Motor neuron (in vitro differentiated cells): ENCODE measurements around the gene RAD51B. TPM values are rescaled to one million over a fixed set of nuclear protein-coding genes. Genes with fewer than 3 reads are reported as not detected.

Source experiments
- ATAC-seq, 8 experiments: fragments of 200-7000 bp; cut with Tn5 transposase; replicated peaks in 6 of 8; 2 replicates each; pipeline ENCODE4 v1.8.0; 2021; ENCODE audit warnings: mild to moderate bottlenecking in 8 of 8, moderate library complexity in 8 of 8
- H3K27ac ChIP-seq, 2 donors: fragments of 250-450 bp; sonication (Bioruptor Pico); 2 replicates each; pipeline ENCODE4 v1.9.0; 2021; ENCODE audit warnings: antibody characterized with exemption in 2 of 2, mild to moderate bottlenecking in 2 of 2, moderate library complexity in 1 of 2
- H3K4me1 ChIP-seq, 2 donors: fragments of 250-450 bp; sonication (Bioruptor Pico); replicated peaks in 1 of 2; 2 replicates each; pipeline ENCODE4 v1.6.1; 2021; ENCODE audit warnings: antibody characterized with exemption in 2 of 2, mild to moderate bottlenecking in 2 of 2, moderate library complexity in 1 of 2
- H3K4me3 ChIP-seq, 5 donors: fragments of 250-450 bp; sonication (Bioruptor Pico); 2 replicates each; pipeline ENCODE4 v1.9.0; 2021; ENCODE audit warnings: antibody characterized with exemption in 5 of 5, mild to moderate bottlenecking in 5 of 5, moderate library complexity in 4 of 5
- WGBS, 10 experiments: fragments of 450-650 bp; shearing (Covaris generic); methylation state at CpG; one replicate each; pipeline ENCODE4 v1.0.0; 2022; 5-methylcytosine and 5-hydroxymethylcytosine counted together
- in situ Hi-C, 9 experiments: fragments of 400-800 bp; cut with MboI; loops; one replicate each; pipeline ENCODE4 v1.15.0; 2021; ENCODE audit warnings: low sequenced_read_pairs in 9 of 9, low pct_unique_long_range_greater_than_20kb in 2 of 9; ENCODE audit not compliant: unreplicated experiment in 9 of 9
- total RNA-seq, 8 experiments: library from RNA; unstranded; fragments of 300-600 nt; gene quantifications; 2 replicates each; pipeline versions ENCODE4 v1.2.3 to v1.2.4, GENCODE V29; 2022

Gene RAD51B
- total RNA-seq, 8 experiments from 2014 or later, result 5.4 to 37.7 (median 11.0) TPM

DNA sequence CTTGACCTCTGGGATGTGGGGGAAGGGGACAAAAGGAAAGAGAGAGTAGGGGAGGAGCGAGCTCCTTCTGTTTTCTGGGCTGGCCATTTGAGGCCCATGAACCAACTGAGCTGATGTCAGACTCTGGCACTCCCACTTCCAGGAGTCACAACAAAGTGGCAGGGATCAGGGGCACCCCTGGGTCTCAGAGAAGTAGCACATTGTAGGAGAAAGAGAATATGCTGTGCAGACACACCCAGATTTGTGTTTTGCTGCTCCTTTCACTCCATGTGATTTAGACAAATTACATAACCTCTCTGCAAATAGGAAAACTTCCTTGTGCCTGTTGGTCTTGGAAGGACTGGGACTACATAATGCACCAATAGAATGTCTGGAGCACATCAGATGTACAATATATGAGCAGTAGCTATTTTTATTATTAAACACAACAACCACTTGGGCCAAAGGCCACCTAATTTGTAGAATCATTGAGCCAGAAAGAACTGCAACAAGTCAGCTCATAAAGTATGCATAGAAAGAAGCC is 707.8 kb downstream of the RAD51B start:
- WGBS, 10 experiments, result 0 to 60% (median 29%) methylated on average over 1 of the region's 1 CpG; no CpG with 5 or more reads in 3 of the 10 experiments
- Histone ChIP-seq H3K4me3 (no peak overlapping the region), H3K27ac (no peak overlapping the region), H3K4me1 (peaks cover 23 to 24% of the 10 kb centered on the region in 2 donors)
- in situ Hi-C loops, result loop anchor here in 1 of 9 experiments (25.0 kb wide), 1 partner anchor 260 kb away; the partner anchor contains the start of gene ZFP36L1
- ATAC-seq, result peak in 5 of 8 experiments; percentile 24 to 72 (median 43)

DNA sequence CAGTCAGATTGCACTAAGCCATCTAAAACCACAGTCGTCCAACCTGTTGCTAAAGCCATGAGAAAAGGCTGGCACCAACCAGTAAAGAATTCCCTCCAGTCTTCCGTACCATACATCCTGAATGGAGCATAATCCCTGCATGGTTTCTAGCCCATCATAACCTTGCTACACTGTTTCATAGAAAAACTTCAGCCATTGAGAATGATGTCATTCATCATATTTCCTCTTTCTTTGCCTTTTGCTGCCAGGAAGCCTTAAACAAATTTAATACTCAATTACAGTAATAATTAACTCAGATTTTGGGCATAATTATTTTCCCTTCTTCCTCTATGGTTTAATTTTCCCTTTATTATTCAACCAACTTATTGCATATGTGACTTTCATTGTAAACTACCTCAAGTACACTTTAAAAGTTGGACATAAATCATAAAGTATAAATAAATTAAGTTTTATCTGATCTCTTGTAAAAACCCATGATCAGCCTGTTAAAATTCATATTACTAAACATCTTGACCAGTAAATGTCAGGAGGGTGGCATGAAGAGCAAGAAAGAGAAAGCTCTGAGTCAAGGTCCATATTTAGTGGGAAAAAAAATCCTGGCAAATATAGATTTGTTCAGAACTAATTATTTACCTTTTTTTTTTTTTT is 708.6 kb downstream of the RAD51B start:
- H3K4me1 ChIP-seq, result peaks cover 16 to 20% of the 10 kb centered on the region in 2 donors
- H3K4me3 ChIP-seq, result no peak overlapping the region
- H3K27ac ChIP-seq, result no peak overlapping the region
- WGBS, 10 experiments, result 60 to 100% (median 91%) methylated on average over 1 to 2 of the region's 2 CpGs
- in situ Hi-C loops, result loop anchor here in 1 of 9 experiments (25.0 kb wide), 1 partner anchor 259 kb away; the partner anchor contains the start of gene ZFP36L1
- ATAC-seq, result no peak

DNA sequence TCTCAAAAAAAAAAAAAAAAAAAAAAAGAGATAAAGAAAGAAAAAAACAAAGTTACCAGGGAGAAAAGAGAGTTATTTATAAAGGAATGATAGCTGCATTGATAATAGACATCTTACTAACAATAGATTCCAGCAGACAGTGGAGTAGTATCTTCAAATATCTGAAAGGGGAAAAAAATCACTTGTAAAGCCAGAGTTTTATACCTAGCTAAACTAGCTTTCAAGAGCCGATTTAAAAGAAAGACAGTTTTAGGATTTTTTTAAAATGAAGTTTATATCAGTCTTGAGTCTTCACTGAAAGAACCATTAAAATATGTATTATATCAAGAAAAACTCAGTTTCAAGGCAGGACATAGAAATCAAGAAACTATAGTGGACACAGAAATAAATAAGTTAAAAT is 710.9 kb downstream of the RAD51B start:
- in situ Hi-C loops, result loop anchor here in 1 of 9 experiments (25.0 kb wide), 1 partner anchor 257 kb away; the partner anchor contains the start of gene ZFP36L1

DNA sequence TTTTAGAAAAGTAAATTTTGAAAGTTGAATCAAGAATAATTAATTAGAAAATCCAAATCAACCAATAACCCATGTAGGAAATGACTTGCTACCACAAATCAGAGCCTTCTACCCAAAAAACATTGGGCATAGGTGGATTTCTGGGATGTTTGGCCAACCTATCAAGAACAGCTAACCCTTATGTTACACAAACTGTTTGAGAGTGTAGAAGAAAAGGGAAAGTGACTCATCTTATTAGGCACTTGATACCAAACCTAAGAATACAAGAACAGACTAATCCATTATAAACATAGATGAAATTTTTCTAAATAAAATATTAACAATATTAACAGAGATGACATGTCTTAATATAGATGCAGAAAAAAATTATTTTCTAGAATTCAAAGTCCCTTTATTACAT is 712.9 kb downstream of the RAD51B start:
- Histone ChIP-seq H3K4me1 (peaks cover 1% of the 10 kb centered on the region in 2 donors), H3K27ac (no peak overlapping the region), H3K4me3 (no peak overlapping the region)
- no peak for ATAC-seq
- in situ Hi-C loops, result loop anchor here in 1 of 9 experiments (25.0 kb wide), 1 partner anchor 255 kb away; the partner anchor contains the start of gene ZFP36L1

More for the DNA sequence above, 710.9 kb downstream of the RAD51B start:
- WGBS, 10 experiments, result 43 to 96% (median 63%) methylated on average over 1 of the region's 1 CpG
- ATAC-seq, result no peak
- no peak overlapping the region for H3K27ac ChIP-seq
- no peak overlapping the region for H3K4me3 ChIP-seq
- peaks cover 13 to 14% of the 10 kb centered on the region in 2 donors for H3K4me1 ChIP-seq

DNA sequence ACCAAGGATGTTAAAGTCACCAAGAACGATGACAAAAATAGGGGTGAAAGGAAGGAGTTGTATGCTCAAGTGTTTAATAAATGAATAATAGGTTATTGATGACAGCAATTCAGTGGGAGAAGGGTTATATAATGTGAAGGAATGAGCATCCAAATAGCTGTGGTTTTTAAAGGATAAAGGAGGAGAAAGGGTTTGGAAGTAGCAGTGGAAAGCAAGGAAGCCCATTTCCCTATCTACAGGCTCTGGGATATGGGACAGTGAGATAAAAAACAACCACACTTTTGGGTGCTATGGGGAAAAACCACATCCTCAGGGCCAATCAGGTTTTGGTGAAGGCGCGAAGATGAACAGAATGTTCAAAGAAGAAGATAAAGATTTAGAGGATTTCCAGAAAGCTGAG is 714.7 kb downstream of the RAD51B start:
- in situ Hi-C loops, result loop anchor here in 1 of 9 experiments (25.0 kb wide), 1 partner anchor 253 kb away; the partner anchor contains the start of gene ZFP36L1
- H3K27ac ChIP-seq, result no peak overlapping the region
- H3K4me1 ChIP-seq, result peaks cover 15 to 18% of the 10 kb centered on the region in 2 donors
- WGBS, 10 experiments, result 75 to 100% (median 96%) methylated on average over 1 to 3 of the region's 3 CpGs
- no peak for ATAC-seq
- no peak overlapping the region for H3K4me3 ChIP-seq

DNA sequence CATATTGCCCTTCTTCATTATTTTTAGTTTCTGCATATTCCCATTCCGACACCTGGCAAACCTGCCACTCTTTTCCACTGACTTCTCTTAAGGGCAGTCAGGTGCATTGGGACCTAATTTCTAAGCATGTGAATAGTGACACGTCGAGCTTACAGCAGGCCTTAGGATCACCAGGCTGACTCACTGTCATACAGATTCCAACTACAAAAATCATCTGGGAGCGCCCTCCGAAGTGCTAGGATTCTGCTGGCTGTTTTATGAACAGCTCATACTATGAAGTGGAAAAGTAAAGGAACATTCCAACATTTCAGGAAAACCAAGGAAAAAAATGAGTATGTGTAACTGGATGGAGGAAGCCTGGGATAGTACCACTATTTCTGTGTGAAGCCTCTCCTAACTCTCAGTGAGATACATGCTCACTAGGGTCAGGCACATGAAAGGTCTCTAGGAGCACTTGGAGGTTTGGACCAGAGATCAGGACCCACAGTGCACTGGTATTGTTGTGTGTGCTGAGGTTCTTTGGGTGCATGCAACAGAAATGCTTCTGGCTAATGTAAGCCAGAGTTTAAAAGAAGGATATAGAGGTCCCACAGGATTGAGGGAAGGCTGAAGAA is 715.9 kb downstream of the RAD51B start:
- peaks cover 27 to 31% of the 10 kb centered on the region in 2 donors for H3K4me1 ChIP-seq
- no peak overlapping the region for H3K27ac ChIP-seq
- no peak overlapping the region for H3K4me3 ChIP-seq
- ATAC-seq, result peak in 2 of 8 experiments; percentile 75 to 79
- in situ Hi-C loops, result loop anchor here in 1 of 9 experiments (25.0 kb wide), 1 partner anchor 252 kb away; the partner anchor contains the start of gene ZFP36L1
- WGBS, 10 experiments, result 36 to 100% (median 88%) methylated on average over 1 to 5 of the region's 5 CpGs; no CpG with 5 or more reads in 4 of the 10 experiments

DNA sequence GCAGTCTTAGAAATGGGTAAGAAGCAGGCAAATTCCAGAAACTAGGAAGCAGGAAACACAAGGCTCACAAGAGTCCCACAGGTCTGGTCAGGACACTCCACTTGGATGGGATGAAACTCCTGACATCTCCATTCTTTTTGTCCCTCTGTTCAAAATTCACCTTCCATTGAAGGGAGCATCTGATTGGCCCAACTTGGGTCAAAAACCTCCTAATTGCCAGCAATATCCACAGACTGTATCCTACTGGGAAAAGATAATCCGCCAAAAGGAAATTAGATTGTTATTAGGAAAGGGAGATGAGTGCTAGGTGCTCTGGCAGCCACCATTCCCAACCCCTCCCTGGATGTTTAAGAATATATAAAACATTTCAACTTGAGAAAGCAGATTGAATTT is 716.4 kb downstream of the RAD51B start:
- 80 to 100% (median 88%) methylated on average over 1 of the region's 1 CpG; no CpG with 5 or more reads in 1 of the 10 experiments for WGBS, 10 experiments
- no peak overlapping the region for H3K27ac ChIP-seq
- in situ Hi-C loops, result loop anchor here in 1 of 9 experiments (25.0 kb wide), 1 partner anchor 251 kb away; the partner anchor contains the start of gene ZFP36L1
- peaks cover 32 to 36% of the 10 kb centered on the region in 2 donors for H3K4me1 ChIP-seq
- no peak for ATAC-seq
- no peak overlapping the region for H3K4me3 ChIP-seq

DNA sequence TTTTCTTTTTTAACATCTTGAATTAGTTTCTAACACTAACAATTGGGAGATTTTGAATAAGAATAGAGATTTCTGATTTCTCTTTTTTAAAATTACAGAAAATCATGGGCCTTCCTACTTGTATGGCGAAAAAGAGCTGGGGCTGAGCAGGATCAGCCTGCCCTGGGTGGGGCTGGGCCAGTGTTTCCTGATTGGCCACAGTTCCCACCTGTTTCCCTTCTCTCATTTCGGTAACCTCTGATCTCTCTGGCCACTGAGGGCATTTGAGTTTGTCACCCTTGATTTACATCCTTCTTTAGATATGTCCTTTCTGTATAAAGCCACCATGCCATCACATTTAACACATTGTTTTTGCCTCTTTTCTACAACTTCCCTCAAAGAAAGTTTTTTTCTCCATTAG is 719.1 kb downstream of the RAD51B start:
- ATAC-seq, result no peak
- peaks cover 45 to 55% of the 10 kb centered on the region in 2 donors for H3K4me1 ChIP-seq
- no peak overlapping the region for H3K4me3 ChIP-seq
- no peak overlapping the region for H3K27ac ChIP-seq
- WGBS, 10 experiments, result 8 to 100% (median 51%) methylated on average over 1 to 2 of the region's 2 CpGs; no CpG with 5 or more reads in 2 of the 10 experiments
- in situ Hi-C loops, result loop anchor here in 1 of 9 experiments (25.0 kb wide), 1 partner anchor 249 kb away; the partner anchor contains the start of gene ZFP36L1

DNA sequence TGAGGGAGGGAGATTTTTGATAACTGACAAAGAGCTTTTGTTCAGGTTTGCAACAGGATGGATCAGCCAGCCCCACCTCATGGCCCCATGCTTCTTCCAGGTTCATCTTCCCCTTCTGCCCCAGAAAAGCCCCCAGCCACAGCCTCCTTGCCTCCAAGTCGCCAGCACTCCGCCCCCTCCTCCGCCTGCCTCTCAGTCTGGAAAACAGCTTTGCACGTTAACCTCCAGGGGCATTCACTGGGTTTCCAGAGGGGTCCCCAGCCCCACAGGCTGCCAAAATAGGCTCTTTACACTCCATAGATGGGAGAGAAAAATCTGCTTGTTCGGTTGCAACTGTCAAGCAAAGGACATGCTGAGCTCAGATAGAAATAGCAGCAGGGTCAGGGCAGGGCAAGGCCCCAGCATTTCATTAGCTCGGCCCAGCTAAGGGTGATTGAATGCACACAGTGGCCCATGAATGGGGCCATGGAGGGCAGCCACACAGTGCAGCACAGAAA is 719.7 kb downstream of the RAD51B start:
- no peak overlapping the region for H3K4me3 ChIP-seq
- WGBS, 10 experiments, result 0 to 80% (median 0%) methylated on average over 1 to 2 of the region's 6 CpGs; no CpG with 5 or more reads in 6 of the 10 experiments
- ATAC-seq, result peak in 5 of 8 experiments; percentile 82 to 96 (median 93)
- H3K27ac ChIP-seq, result peak overlapping the region; percentile 11 to 78
- in situ Hi-C loops, result loop anchor here in 1 of 9 experiments (25.0 kb wide), 1 partner anchor 248 kb away; the partner anchor contains the start of gene ZFP36L1
- peaks cover 45 to 55% of the 10 kb centered on the region in 2 donors for H3K4me1 ChIP-seq

DNA sequence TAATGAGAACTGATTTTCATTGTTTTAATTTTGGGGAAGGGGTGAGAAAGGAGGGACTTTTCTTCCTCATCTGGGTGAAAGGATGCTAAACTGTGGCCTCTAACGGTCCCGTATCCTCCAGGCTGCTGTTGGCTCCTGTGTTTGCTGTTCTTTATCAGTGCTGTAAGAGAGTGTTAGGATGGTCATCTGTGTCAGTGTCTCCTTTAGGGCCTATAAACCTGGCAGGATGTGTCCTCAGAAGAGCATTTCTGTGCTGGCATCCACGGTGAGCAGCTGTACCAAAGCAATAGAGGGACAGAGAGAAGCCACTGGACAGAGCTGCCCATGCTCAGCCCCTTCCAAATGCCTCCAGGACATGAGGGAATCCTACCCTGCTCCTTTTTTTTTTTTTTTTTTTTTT is 720.2 kb downstream of the RAD51B start:
- H3K4me1 ChIP-seq, result peaks cover 45 to 55% of the 10 kb centered on the region in 2 donors
- WGBS, 10 experiments, result 0 to 100% (median 40%) methylated on average over 1 to 3 of the region's 3 CpGs; no CpG with 5 or more reads in 3 of the 10 experiments
- H3K27ac ChIP-seq, result peak overlapping the region; percentile 48 to 78
- H3K4me3 ChIP-seq, result no peak overlapping the region
- in situ Hi-C loops, result loop anchor here in 1 of 9 experiments (25.0 kb wide), 1 partner anchor 248 kb away; the partner anchor contains the start of gene ZFP36L1
- ATAC-seq, result peak in 5 of 8 experiments; percentile 39 to 52 (median 42)

DNA sequence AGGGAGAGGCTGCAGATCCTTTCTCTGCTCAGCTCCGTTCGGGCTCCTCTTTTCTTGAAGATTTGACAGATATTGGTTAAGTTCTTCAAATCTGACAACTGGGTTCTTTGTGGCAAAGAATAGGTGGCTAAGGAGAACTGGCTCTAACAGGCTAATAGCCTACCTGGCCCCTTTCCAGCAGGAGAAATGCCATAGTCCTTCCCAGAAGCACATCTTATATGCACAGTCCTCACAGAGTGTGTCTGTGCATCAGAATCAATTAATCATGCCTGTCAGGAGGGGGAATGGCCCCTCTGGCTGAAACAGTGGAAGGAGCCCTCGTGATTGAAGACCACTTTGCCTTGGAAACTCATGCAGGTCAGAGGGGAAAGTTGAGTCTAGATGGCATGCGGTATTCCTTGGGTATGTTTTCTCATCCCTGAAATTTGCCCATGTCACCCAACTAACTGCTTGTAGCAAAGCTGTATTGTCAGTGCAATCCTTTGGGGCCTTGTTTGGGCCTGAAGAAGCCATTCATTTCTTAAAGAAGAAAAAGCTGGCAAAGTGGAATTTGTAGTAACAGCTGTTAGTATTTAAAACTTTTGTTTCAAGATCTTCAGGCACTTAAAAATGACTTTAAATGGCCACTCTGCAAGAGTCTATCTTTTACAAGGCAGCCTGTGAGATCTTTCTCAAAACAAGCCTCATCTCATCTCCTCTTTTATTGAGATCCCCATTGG is 721.8 kb downstream of the RAD51B start:
- no peak overlapping the region for H3K4me3 ChIP-seq
- H3K27ac ChIP-seq, result no peak overlapping the region
- WGBS, 10 experiments, result 0 to 93% (median 41%) methylated on average over 1 to 4 of the region's 4 CpGs; no CpG with 5 or more reads in 2 of the 10 experiments
- in situ Hi-C loops, result loop anchor here in 1 of 9 experiments (25.0 kb wide), 1 partner anchor 246 kb away; the partner anchor contains the start of gene ZFP36L1
- peaks cover 45 to 55% of the 10 kb centered on the region in 2 donors for H3K4me1 ChIP-seq
- ATAC-seq, result peak in 5 of 8 experiments; percentile 67 to 80 (median 73)

DNA sequence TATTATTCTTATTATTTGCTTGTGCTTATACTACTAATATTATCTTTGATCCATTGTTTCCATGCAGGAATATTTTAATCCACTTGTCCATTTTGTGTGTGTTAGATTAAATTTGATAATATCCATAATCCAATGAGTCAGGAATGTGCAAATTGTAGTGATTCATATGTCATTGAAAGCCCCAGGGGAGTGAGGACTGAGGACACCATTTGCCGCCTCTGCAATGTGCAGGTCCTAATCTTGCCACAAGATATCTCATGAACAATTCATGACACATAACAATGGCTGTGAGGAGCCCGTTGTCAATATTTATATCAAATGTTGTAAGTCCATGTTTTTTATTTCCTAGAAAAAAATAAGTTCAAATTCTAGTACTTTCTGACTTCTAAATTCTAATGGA is 722.8 kb downstream of the RAD51B start:
- peaks cover 49 to 63% of the 10 kb centered on the region in 2 donors for H3K4me1 ChIP-seq
- H3K27ac ChIP-seq, result no peak overlapping the region
- H3K4me3 ChIP-seq, result no peak overlapping the region
- WGBS, 10 experiments, result 0 to 89% (median 57%) methylated on average over 1 to 2 of the region's 2 CpGs; no CpG with 5 or more reads in 3 of the 10 experiments
- in situ Hi-C loops, result loop anchor here in 1 of 9 experiments (25.0 kb wide), 1 partner anchor 245 kb away; the partner anchor contains the start of gene ZFP36L1
- peak in 1 of 8 experiments; percentile 23 for ATAC-seq
